HEK293 (cell line): ENCODE data around the gene JAGN1.
"Not testable (repeated sequence)": the region's sequence is repeated elsewhere in the genome, so short reads cannot be mapped to it uniquely, and the experiment has no call there.

Source experiments
- CTCF ChIA-PET: fragments of 350-600 bp; formaldehyde crosslinking; extraction: SDS; loops from one replicate; lab custom pipeline; 2021; ENCODE audit warnings: antibody characterized with exemption; lab: Yijun Ruan, JAX
- POLR2A ChIA-PET: fragments of 300-600 bp; formaldehyde crosslinking; extraction: SDS; loops from one replicate; lab custom pipeline; 2020; ENCODE audit warnings: antibody characterized with exemption, inconsistent platforms; lab: Yijun Ruan, JAX
- H3K27ac ChIP-seq: fragments of 200-500 bp; sonication (Bioruptor generic); 2 replicates; pipeline ENCODE4 v1.5.1; 2014; ENCODE audit warnings: low read depth, low read length, control low read depth, inconsistent platforms; ENCODE audit errors: extremely low read depth
- H3K36me3 ChIP-seq, 2 experiments: fragments of 200-500 bp in 1 of 2; sonication (Bioruptor generic) in 1 of 2; 1 replicate in 1 of 2; 2 replicates in 1 of 2; pipeline ENCODE4 v1.5.1; 2014 to 2017; ENCODE audit warnings: inconsistent platforms in 2 of 2, low read length in 2 of 2; ENCODE audit not compliant: control insufficient read depth in 2 of 2, insufficient read depth in 1 of 2
- H3K4me1 ChIP-seq: fragments of 200-500 bp; sonication (Bioruptor generic); 2 replicates; pipeline ENCODE4 v1.5.1; 2014; ENCODE audit warnings: mild to moderate bottlenecking, low read length, inconsistent platforms; ENCODE audit not compliant: control insufficient read depth, insufficient read depth
- H3K4me3 ChIP-seq: 2 replicates; pipeline ENCODE4 v1.5.1; 2011; ENCODE audit warnings: low read depth, mild to moderate bottlenecking, control low read depth, low read length, moderate library complexity
- H3K9me3 ChIP-seq: fragments of 200-500 bp; sonication (Bioruptor generic); 2 replicates; pipeline ENCODE4 v1.5.1; 2014; ENCODE audit warnings: low read depth, low read length, inconsistent platforms; ENCODE audit not compliant: control insufficient read depth, insufficient read depth
- GFI1B ChIP-seq: fragments of 450-650 bp; formaldehyde crosslinking; IDR thresholded peaks from 2 replicates; pipeline ENCODE4 v1.5.1; 2016; ENCODE audit warnings: missing biosample characterization, missing genetic modification characterization
- GLI2 ChIP-seq: fragments of 450-650 bp; formaldehyde crosslinking; IDR thresholded peaks from 2 replicates; pipeline ENCODE4; 2017; ENCODE audit warnings: missing biosample characterization, missing genetic modification characterization, low read depth, borderline replicate concordance
- GLIS1 ChIP-seq: fragments of 450-650 bp; formaldehyde crosslinking; IDR thresholded peaks from 2 replicates; pipeline ENCODE4 v1.5.1; 2016; ENCODE audit warnings: missing biosample characterization, missing genetic modification characterization
- GLIS2 ChIP-seq: fragments of 450-650 bp; formaldehyde crosslinking; IDR thresholded peaks from 2 replicates; pipeline ENCODE4 v1.5.1; 2016; ENCODE audit warnings: missing biosample characterization, missing genetic modification characterization
- TSHZ1 ChIP-seq: fragments of 450-650 bp; formaldehyde crosslinking; IDR thresholded peaks from 2 replicates; pipeline ENCODE4 v1.5.1; 2016; ENCODE audit warnings: missing biosample characterization, missing genetic modification characterization, borderline replicate concordance
- ZBTB20 ChIP-seq: fragments of 450-650 bp; formaldehyde crosslinking; IDR thresholded peaks from 2 replicates; pipeline ENCODE4 v1.5.1; 2016; ENCODE audit warnings: missing biosample characterization, missing genetic modification characterization
- ZBTB49 ChIP-seq: fragments of 450-650 bp; formaldehyde crosslinking; IDR thresholded peaks from 2 replicates; pipeline ENCODE4 v1.5.1; 2016; ENCODE audit warnings: missing biosample characterization, missing genetic modification characterization, low read depth
- ZBTB8A ChIP-seq: fragments of 450-650 bp; formaldehyde crosslinking; IDR thresholded peaks from 2 replicates; pipeline ENCODE4 v1.5.1; 2016; ENCODE audit warnings: missing biosample characterization, missing genetic modification characterization
- ZFP37 ChIP-seq: fragments of 450-650 bp; formaldehyde crosslinking; IDR thresholded peaks from 2 replicates; pipeline ENCODE4 v1.5.1; 2016; ENCODE audit warnings: missing biosample characterization, missing genetic modification characterization
- ZFP41 ChIP-seq: fragments of 450-650 bp; formaldehyde crosslinking; IDR thresholded peaks from 2 replicates; pipeline ENCODE4 v1.5.1; 2016; ENCODE audit warnings: missing biosample characterization, missing genetic modification characterization, borderline replicate concordance
- ZNF155 ChIP-seq: fragments of 450-650 bp; formaldehyde crosslinking; IDR thresholded peaks from 2 replicates; pipeline ENCODE4 v1.5.1; 2016; ENCODE audit warnings: missing biosample characterization, missing genetic modification characterization
- ZNF157 ChIP-seq: fragments of 450-650 bp; formaldehyde crosslinking; IDR thresholded peaks from 2 replicates; pipeline ENCODE4 v1.5.1; 2016; ENCODE audit warnings: missing biosample characterization, missing genetic modification characterization
- ZNF214 ChIP-seq: fragments of 450-650 bp; formaldehyde crosslinking; IDR thresholded peaks from 2 replicates; pipeline ENCODE4 v1.5.1; 2017; ENCODE audit warnings: missing biosample characterization, mild to moderate bottlenecking, missing genetic modification characterization, borderline replicate concordance
- ZNF221 ChIP-seq: fragments of 450-650 bp; formaldehyde crosslinking; IDR thresholded peaks from 2 replicates; pipeline ENCODE4 v1.5.1; 2017; ENCODE audit warnings: missing biosample characterization, missing genetic modification characterization, borderline replicate concordance
- ZNF223 ChIP-seq: fragments of 450-650 bp; formaldehyde crosslinking; IDR thresholded peaks from 2 replicates; pipeline ENCODE4 v1.5.1; 2016; ENCODE audit warnings: missing biosample characterization, missing genetic modification characterization
- ZNF23 ChIP-seq: fragments of 450-650 bp; formaldehyde crosslinking; IDR thresholded peaks from 2 replicates; pipeline ENCODE4 v1.5.1; 2016; ENCODE audit warnings: missing biosample characterization, missing genetic modification characterization, borderline replicate concordance
- ZNF335 ChIP-seq: fragments of 450-650 bp; formaldehyde crosslinking; conservative IDR thresholded peaks from 2 replicates; pipeline ENCODE4 v1.5.1; 2016; ENCODE audit warnings: missing biosample characterization, missing genetic modification characterization
- ZNF350 ChIP-seq: fragments of 450-650 bp; formaldehyde crosslinking; IDR thresholded peaks from 2 replicates; pipeline ENCODE4 v1.5.0; 2017; ENCODE audit warnings: missing biosample characterization, mild to moderate bottlenecking, missing genetic modification characterization
- ZNF366 ChIP-seq: fragments of 450-650 bp; formaldehyde crosslinking; conservative IDR thresholded peaks from 2 replicates; pipeline ENCODE4 v1.5.1; 2016; ENCODE audit warnings: missing biosample characterization, missing genetic modification characterization
- ZNF416 ChIP-seq: fragments of 450-650 bp; formaldehyde crosslinking; IDR thresholded peaks from 2 replicates; pipeline ENCODE4 v1.5.1; 2016; ENCODE audit warnings: missing biosample characterization, missing genetic modification characterization
- ZNF48 ChIP-seq: fragments of 450-650 bp; formaldehyde crosslinking; IDR thresholded peaks from 2 replicates; pipeline ENCODE4 v1.5.1; 2016; ENCODE audit warnings: missing biosample characterization, missing genetic modification characterization
- ZNF529 ChIP-seq: fragments of 450-650 bp; formaldehyde crosslinking; IDR thresholded peaks from 2 replicates; pipeline ENCODE4 v1.5.1; 2017; ENCODE audit warnings: missing genetic modification characterization, missing biosample characterization; ENCODE audit not compliant: insufficient replicate concordance
- ZNF610 ChIP-seq: fragments of 450-650 bp; formaldehyde crosslinking; IDR thresholded peaks from 2 replicates; pipeline ENCODE4 v1.5.1; 2016; ENCODE audit warnings: missing biosample characterization, missing genetic modification characterization, borderline replicate concordance
- ZNF626 ChIP-seq: fragments of 450-650 bp; sonication (Bioruptor Pico); formaldehyde crosslinking; IDR thresholded peaks from 2 replicates; pipeline ENCODE4 v1.5.1; 2018; ENCODE audit warnings: missing biosample characterization, missing genetic modification characterization, inconsistent platforms
- ZNF701 ChIP-seq: fragments of 450-650 bp; formaldehyde crosslinking; IDR thresholded peaks from 2 replicates; pipeline ENCODE4 v1.5.1; 2016; ENCODE audit warnings: missing biosample characterization, missing genetic modification characterization
- ZNF777 ChIP-seq: fragments of 450-650 bp; formaldehyde crosslinking; IDR thresholded peaks from 2 replicates; pipeline ENCODE4 v1.5.1; 2017; ENCODE audit warnings: missing biosample characterization, missing genetic modification characterization, borderline replicate concordance
- TF ChIP-seq, protein P1 (sequence below): fragments of 450-650 bp; formaldehyde crosslinking; IDR thresholded peaks from 2 replicates; pipeline ENCODE4 v1.5.1; 2016; ENCODE audit warnings: missing biosample characterization, missing genetic modification characterization

The JAGN1 gene

DNA sequence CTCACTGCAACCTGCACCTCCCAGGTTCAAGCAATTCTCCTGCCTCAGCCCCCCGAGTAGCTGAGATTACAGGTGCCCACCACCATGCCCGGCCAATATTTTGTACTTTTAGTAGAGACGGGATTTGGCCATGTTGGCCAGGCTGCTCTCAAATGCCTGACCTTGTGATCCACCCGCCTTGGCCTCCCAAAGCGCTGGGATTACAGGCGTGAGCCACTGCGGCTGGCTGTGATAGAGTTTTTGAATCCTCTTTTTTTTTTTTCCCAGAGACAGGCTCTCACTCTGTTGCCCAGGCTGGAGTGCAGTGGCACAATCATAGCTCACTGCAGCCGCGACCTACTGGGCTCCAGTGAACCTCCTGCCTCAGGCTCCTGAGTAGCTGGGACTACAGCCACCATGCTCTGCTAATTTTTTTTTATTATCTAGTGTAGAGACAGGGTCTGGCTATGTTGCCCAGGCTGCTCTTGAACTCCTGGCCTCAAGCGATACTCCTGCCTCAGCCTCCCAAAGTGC is 25.2 kb upstream of the JAGN1 start:
- H3K4me3 ChIP-seq, H3K9me3 ChIP-seq, H3K36me3 ChIP-seq, H3K4me1 ChIP-seq: not testable (repeated sequence)
- CTCF ChIA-PET, result interaction anchor here (0.6 to 1.0 kb wide), 2 partner anchors 19 to 82 kb away, joined by 3 read pairs; no protein-coding TSS in a partner anchor
- POLR2A ChIA-PET, result interaction anchor here (1.2 to 1.5 kb wide), 3 partner anchors 25 to 161 kb away, joined by 3 to 5 read pairs (median 3); partner anchors contain the start of genes CRELD1, FANCD2 and JAGN1
- peak; percentile 40; the same call in 1 of the 2 replicates for TF ChIP-seq ZNF335
- H3K27ac ChIP-seq, result peak overlapping the region; percentile 75; the same call in 1 of the 2 replicates

DNA sequence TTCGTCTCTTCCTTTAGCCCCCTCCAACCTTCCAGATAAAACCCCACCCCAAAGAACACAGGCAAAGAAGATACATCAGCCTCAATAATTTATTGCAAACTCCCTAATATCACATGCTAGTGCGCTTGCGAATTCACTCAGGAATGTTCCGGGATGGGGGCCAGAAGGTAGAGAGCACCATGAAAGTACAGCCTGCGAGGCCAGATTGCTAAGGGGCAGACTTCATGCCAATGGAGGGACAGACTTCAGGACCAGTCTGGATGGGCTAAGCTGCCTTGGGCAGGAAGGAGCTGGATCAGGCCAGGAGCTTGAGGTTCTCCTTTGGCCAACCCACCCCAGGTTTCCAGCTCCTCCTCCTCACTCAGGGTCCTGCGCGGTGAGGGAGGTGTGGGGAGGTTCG is 23.8 kb upstream of the JAGN1 start:
- Histone ChIP-seq H3K9me3 (no peaks in the 10 kb centered on the region), H3K27ac (no peak overlapping the region), H3K4me1 (peaks cover 7% of the 10 kb centered on the region; the same call in 1 of the 2 replicates), H3K36me3 (no peaks in the 10 kb centered on the region), H3K4me3 (no peak overlapping the region)
- ChIA-PET POLR2A (interaction anchor here (0.6 to 1.3 kb wide), 2 partner anchors 55 to 66 kb away, joined by 4 read pairs; partner anchors contain the start of gene CRELD1), CTCF (interaction anchor here (0.7 to 1.0 kb wide), 2 partner anchors 17 to 80 kb away, joined by 3 read pairs; no protein-coding TSS in a partner anchor)
- TF ChIP-seq ZNF610, result no peak
- no peak for TF ChIP-seq ZNF214
- TF ChIP-seq GLIS2 (tag by site-specific recombination), result no peak
- TF ChIP-seq ZBTB49, result no peak
- no peak for TF ChIP-seq ZFP41 (tag by site-specific recombination)
- TF ChIP-seq ZBTB8A (tag by site-specific recombination), result no peak
- no peak for TF ChIP-seq GFI1B (tag by site-specific recombination)
- no peak for TF ChIP-seq ZNF529 (tag by site-specific recombination)
- no peak for TF ChIP-seq ZNF366
- TF ChIP-seq ZFP37 (tag by site-specific recombination), result no peak
- TF ChIP-seq ZNF157 (tag by site-specific recombination), result no peak
- TF ChIP-seq ZNF223 (tag by site-specific recombination), result no peak
- TF ChIP-seq, protein P1, sequence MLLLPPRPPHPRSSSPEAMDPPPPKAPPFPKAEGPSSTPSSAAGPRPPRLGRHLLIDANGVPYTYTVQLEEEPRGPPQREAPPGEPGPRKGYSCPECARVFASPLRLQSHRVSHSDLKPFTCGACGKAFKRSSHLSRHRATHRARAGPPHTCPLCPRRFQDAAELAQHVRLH, result no peak
- no peak for TF ChIP-seq GLIS1
- TF ChIP-seq GLI2 (tag by site-specific recombination), result no peak
- TF ChIP-seq ZNF777 (tag by site-specific recombination), result no peak

GRCh38 chr3:9867106-9867505 is 23.3 kb upstream of the JAGN1 start:
- H3K4me1 ChIP-seq, result peaks cover 7% of the 10 kb centered on the region; the same call in 1 of the 2 replicates
- H3K9me3 ChIP-seq, result no peaks in the 10 kb centered on the region
- no peak overlapping the region for H3K4me3 ChIP-seq
- no peak overlapping the region for H3K27ac ChIP-seq
- CTCF ChIA-PET, result interaction anchor here (0.7 kb wide), 1 partner anchor 79 kb away, joined by 3 read pairs; no protein-coding TSS in a partner anchor
- H3K36me3 ChIP-seq, result no peaks in the 10 kb centered on the region
- POLR2A ChIA-PET, result interaction anchor here (0.6 to 1.3 kb wide), 3 partner anchors 27 to 66 kb away, joined by 3 to 4 read pairs (median 4); partner anchors contain the start of gene CRELD1
- TF ChIP-seq ZNF155 (tag by site-specific recombination), result no peak
- TF ChIP-seq ZNF701 (tag by site-specific recombination), result no peak
- no peak for TF ChIP-seq ZNF416 (tag by site-specific recombination)
- no peak for TF ChIP-seq ZNF221
- no peak for TF ChIP-seq ZBTB8A (tag by site-specific recombination)
- TF ChIP-seq ZFP37 (tag by site-specific recombination), result no peak
- no peak for TF ChIP-seq ZBTB20 (tag by site-specific recombination)
- no peak for TF ChIP-seq TSHZ1 (tag by site-specific recombination)
- TF ChIP-seq GLIS2 (tag by site-specific recombination), result no peak
- no peak for TF ChIP-seq ZNF48 (tag by site-specific recombination)
- no peak for TF ChIP-seq ZNF23 (tag by site-specific recombination)
- no peak for TF ChIP-seq ZNF350 (tag by site-specific recombination)
- no peak for TF ChIP-seq ZNF626 (tag by site-specific recombination)
